Measurements from ENCODE around the gene LARP1.

DNA sequence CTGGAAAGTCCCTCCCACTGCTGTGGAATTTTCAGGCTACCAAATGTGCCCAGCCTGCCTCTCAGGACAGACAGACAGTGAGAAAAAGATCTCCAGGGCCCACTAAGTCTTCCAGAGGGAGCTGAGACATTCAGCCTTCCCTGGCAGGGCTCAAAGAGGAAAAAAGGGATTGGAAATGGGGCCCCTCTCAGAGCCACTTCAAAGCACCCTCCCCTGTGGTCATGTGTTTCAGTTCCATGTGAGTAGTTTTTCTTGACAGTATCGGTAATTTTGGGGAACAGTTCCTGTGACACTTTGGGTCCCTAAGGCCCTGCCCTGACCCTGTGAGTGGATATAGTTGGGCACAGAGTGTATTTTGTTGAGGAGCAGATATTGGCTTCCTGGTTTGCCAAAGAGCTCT is 25.0 kb downstream of the LARP1 start:
- TF ChIP-seq, protein P1, sequence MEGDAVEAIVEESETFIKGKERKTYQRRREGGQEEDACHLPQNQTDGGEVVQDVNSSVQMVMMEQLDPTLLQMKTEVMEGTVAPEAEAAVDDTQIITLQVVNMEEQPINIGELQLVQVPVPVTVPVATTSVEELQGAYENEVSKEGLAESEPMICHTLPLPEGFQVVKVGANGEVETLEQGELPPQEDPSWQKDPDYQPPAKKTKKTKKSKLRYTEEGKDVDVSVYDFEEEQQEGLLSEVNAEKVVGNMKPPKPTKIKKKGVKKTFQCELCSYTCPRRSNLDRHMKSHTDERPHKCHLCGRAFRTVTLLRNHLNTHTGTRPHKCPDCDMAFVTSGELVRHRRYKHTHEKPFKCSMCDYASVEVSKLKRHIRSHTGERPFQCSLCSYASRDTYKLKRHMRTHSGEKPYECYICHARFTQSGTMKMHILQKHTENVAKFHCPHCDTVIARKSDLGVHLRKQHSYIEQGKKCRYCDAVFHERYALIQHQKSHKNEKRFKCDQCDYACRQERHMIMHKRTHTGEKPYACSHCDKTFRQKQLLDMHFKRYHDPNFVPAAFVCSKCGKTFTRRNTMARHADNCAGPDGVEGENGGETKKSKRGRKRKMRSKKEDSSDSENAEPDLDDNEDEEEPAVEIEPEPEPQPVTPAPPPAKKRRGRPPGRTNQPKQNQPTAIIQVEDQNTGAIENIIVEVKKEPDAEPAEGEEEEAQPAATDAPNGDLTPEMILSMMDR (optimal IDR thresholded peaks at IDR 0.05 in 1 of 3, IDR thresholded peaks at IDR 0.05 in 1 of 3, conservative IDR thresholded peaks at IDR 0.05 in 1 of 3; ENCODE audit: extremely low read depth in 1 of 3, insufficient read depth in 2 of 3, low read length in 3 of 3), result no peak
- no peak for TF ChIP-seq EZH2 (IDR thresholded peaks at IDR 0.05; ENCODE audit: low read length)
